Nephron (organoid): ENCODE data around the gene TGFBI.

Source experiments
- H3K27ac Mint-ChIP-seq, 3 experiments: 2 replicates each; pipeline ENCODE4 v1.8.0; 2020; ENCODE audit warnings: mixed read lengths in 3 of 3, mild to moderate bottlenecking in 2 of 3, moderate library complexity in 1 of 3
- H3K27me3 Mint-ChIP-seq: 2 replicates; pipeline ENCODE4 v1.8.0; 2021; ENCODE audit warnings: low read depth, mild to moderate bottlenecking, moderate library complexity, mixed read lengths
- H3K36me3 Mint-ChIP-seq: 2 replicates; pipeline ENCODE4 v1.8.0; 2020; ENCODE audit warnings: low read depth, mixed read lengths
- H3K4me1 Mint-ChIP-seq: 2 replicates; pipeline ENCODE4 v1.8.0; 2020; ENCODE audit warnings: mixed read lengths
- H3K4me3 Mint-ChIP-seq, 3 experiments: 2 replicates each; pipeline ENCODE4 v1.8.0; 2020; ENCODE audit warnings: mild to moderate bottlenecking in 3 of 3, mixed read lengths in 3 of 3, moderate library complexity in 2 of 3
- H3K9me3 Mint-ChIP-seq: 2 replicates; pipeline ENCODE4 v1.8.0; 2020; ENCODE audit warnings: mixed read lengths
- CTCF ChIP-seq, 3 experiments: fragments of 200-600 bp; sonication (generic); IDR thresholded peaks; one replicate each; pipeline ENCODE4 v1.5.0; 2021; ENCODE audit warnings: antibody characterized with exemption in 3 of 3; ENCODE audit not compliant: unreplicated experiment in 3 of 3

TGFBI gene

GRCh38 chr5:136012041-136012804, 16.6 kb upstream of the TGFBI start:
- no peaks in the 10 kb centered on the region for H3K9me3 Mint-ChIP-seq
- no peaks in the 10 kb centered on the region for H3K27me3 Mint-ChIP-seq
- no peak overlapping the region for H3K4me3 Mint-ChIP-seq
- peak overlapping the region; percentile 90 to 96 (median 93) for H3K27ac Mint-ChIP-seq
- TF ChIP-seq CTCF (IDR thresholded peaks at IDR 0.05; ENCODE audit: unreplicated experiment in 3 of 3) = no peak
- no peaks in the 10 kb centered on the region for H3K36me3 Mint-ChIP-seq
- H3K4me1 Mint-ChIP-seq = peaks cover 64% of the 10 kb centered on the region

- Mint-ChIP-seq H3K27me3 (no peaks in the 10 kb centered on the region), H3K9me3 (no peaks in the 10 kb centered on the region), H3K4me3 (peak overlapping the region in 1 of 3 experiments; percentile 46), H3K27ac (peak overlapping the region; percentile 90 to 93 (median 93)), H3K36me3 (no peaks in the 10 kb centered on the region), H3K4me1 (peaks cover 55% of the 10 kb centered on the region)
- no peak for TF ChIP-seq CTCF (IDR thresholded peaks at IDR 0.05; ENCODE audit: unreplicated experiment in 3 of 3)
These were observed 15.2 kb upstream of the TGFBI start for GRCh38 chr5:136013559-136013958.

- no peaks in the 10 kb centered on the region for H3K36me3 Mint-ChIP-seq
- peak overlapping the region in 1 of 3 experiments; percentile 46 for H3K4me3 Mint-ChIP-seq
- peak overlapping the region; percentile 90 to 93 (median 93) for H3K27ac Mint-ChIP-seq
- no peaks in the 10 kb centered on the region for H3K27me3 Mint-ChIP-seq
- no peaks in the 10 kb centered on the region for H3K9me3 Mint-ChIP-seq
- peaks cover 60% of the 10 kb centered on the region for H3K4me1 Mint-ChIP-seq
- TF ChIP-seq CTCF (IDR thresholded peaks at IDR 0.05; ENCODE audit: unreplicated experiment in 3 of 3) = no peak
These were observed 14.5 kb upstream of the TGFBI start for GRCh38 chr5:136014049-136015002.

- Mint-ChIP-seq H3K36me3 (no peaks in the 10 kb centered on the region), H3K9me3 (no peaks in the 10 kb centered on the region), H3K4me1 (peaks cover 67% of the 10 kb centered on the region), H3K4me3 (no peak overlapping the region), H3K27ac (peak overlapping the region; percentile 90 to 93 (median 93)), H3K27me3 (no peaks in the 10 kb centered on the region)
- TF ChIP-seq CTCF (IDR thresholded peaks at IDR 0.05; ENCODE audit: unreplicated experiment in 3 of 3) = no peak
These were observed 13.8 kb upstream of the TGFBI start for GRCh38 chr5:136015003-136015375.

- H3K9me3 Mint-ChIP-seq = no peaks in the 10 kb centered on the region
- H3K4me1 Mint-ChIP-seq = peaks cover 67% of the 10 kb centered on the region
- H3K36me3 Mint-ChIP-seq = no peaks in the 10 kb centered on the region
- H3K4me3 Mint-ChIP-seq = no peak overlapping the region
- H3K27ac Mint-ChIP-seq = peak overlapping the region in 1 of 3 experiments; percentile 57
- H3K27me3 Mint-ChIP-seq = no peaks in the 10 kb centered on the region
- no peak for TF ChIP-seq CTCF (IDR thresholded peaks at IDR 0.05; ENCODE audit: unreplicated experiment in 3 of 3)
These were observed 12.7 kb upstream of the TGFBI start for GRCh38 chr5:136015966-136016650.
